H9 (cell line): ENCODE data around the gene CXorf49B. TPM values are rescaled to one million over a fixed set of nuclear protein-coding genes. Genes with fewer than 3 reads are reported as not detected.

ENCODE experiments used
- DNase-seq: peaks from one replicate; pipeline ENCODE4 v3.0.0-alpha.2; 2017
- H2AFZ ChIP-seq: one replicate; pipeline ENCODE4 v1.6.1; 2013; ENCODE audit warnings: mild to moderate bottlenecking, low read length, control low read depth, moderate library complexity
- H2AK5ac ChIP-seq: 2 replicates; pipeline ENCODE4 v1.6.1; 2013; ENCODE audit warnings: low read length, control low read depth, mixed read lengths; ENCODE audit not compliant: insufficient read length
- H2BK120ac ChIP-seq: one replicate; pipeline ENCODE4 v1.6.1; 2013; ENCODE audit warnings: low read depth, mild to moderate bottlenecking, low read length, control low read depth, inconsistent platforms; ENCODE audit not compliant: poor library complexity, severe bottlenecking
- H2BK12ac ChIP-seq: 2 replicates; pipeline ENCODE4 v1.6.1; 2013; ENCODE audit warnings: low read length, control low read depth, mixed read lengths, low read depth; ENCODE audit not compliant: insufficient read length
- H2BK15ac ChIP-seq: 2 replicates; pipeline ENCODE4 v1.6.1; 2013; ENCODE audit warnings: low read depth, low read length, control low read depth
- H2BK20ac ChIP-seq: one replicate; pipeline ENCODE4 v1.6.1; 2013; ENCODE audit warnings: low read depth, mild to moderate bottlenecking, low read length, control low read depth, inconsistent platforms; ENCODE audit not compliant: poor library complexity, severe bottlenecking
- H2BK5ac ChIP-seq: 2 replicates; pipeline ENCODE4 v1.6.1; 2013; ENCODE audit warnings: low read length, control low read depth, mixed read lengths; ENCODE audit not compliant: insufficient read length
- H3K14ac ChIP-seq: 2 replicates; pipeline ENCODE4 v1.6.1; 2013; ENCODE audit warnings: low read length, control low read depth; ENCODE audit not compliant: insufficient read depth
- H3K18ac ChIP-seq: 2 replicates; pipeline ENCODE4 v1.6.1; 2013; ENCODE audit warnings: low read depth, mild to moderate bottlenecking, mixed read lengths, low read length, control low read depth; ENCODE audit not compliant: insufficient read length
- H3K23ac ChIP-seq: 2 replicates; pipeline ENCODE4 v1.6.1; 2013; ENCODE audit warnings: low read length, control low read depth, mixed read lengths, low read depth; ENCODE audit not compliant: insufficient read length
- H3K23me2 ChIP-seq: 2 replicates; pipeline ENCODE4 v1.6.1; 2013; ENCODE audit warnings: low read depth, mild to moderate bottlenecking, mixed read lengths, low read length, control low read depth; ENCODE audit not compliant: insufficient read length, poor library complexity, severe bottlenecking
- H3K27ac ChIP-seq: 2 replicates; pipeline ENCODE4 v1.5.1; 2013; ENCODE audit warnings: low read length, control low read depth, mixed read lengths, low read depth; ENCODE audit not compliant: insufficient read length
- H3K27me3 ChIP-seq: 2 replicates; pipeline ENCODE4 v1.6.1; 2013; ENCODE audit warnings: low read length, control low read depth, inconsistent platforms; ENCODE audit not compliant: insufficient read depth
- H3K4ac ChIP-seq: 2 replicates; pipeline ENCODE4 v1.6.1; 2013; ENCODE audit warnings: low read depth, mild to moderate bottlenecking, control low read depth, inconsistent platforms, low read length, moderate library complexity
- H3K4me1 ChIP-seq: 2 replicates; pipeline ENCODE4 v1.6.1; 2013; ENCODE audit warnings: low read length, control low read depth, inconsistent platforms; ENCODE audit not compliant: insufficient read depth
- H3K4me2 ChIP-seq: 2 replicates; pipeline ENCODE4 v1.6.1; 2013; ENCODE audit warnings: low read length, control low read depth, mixed read lengths; ENCODE audit not compliant: insufficient read length, insufficient read depth
- H3K56ac ChIP-seq: 2 replicates; pipeline ENCODE4 v1.6.1; 2013; ENCODE audit warnings: low read depth, mild to moderate bottlenecking, mixed read lengths, low read length, control low read depth; ENCODE audit not compliant: insufficient read length
- H3K79me1 ChIP-seq: 2 replicates; pipeline ENCODE4 v1.6.1; 2013; ENCODE audit warnings: low read depth, mild to moderate bottlenecking, moderate library complexity, low read length, control low read depth, inconsistent platforms; ENCODE audit not compliant: insufficient read depth, poor library complexity, severe bottlenecking
- H3K79me2 ChIP-seq: 2 replicates; pipeline ENCODE4 v1.6.1; 2013; ENCODE audit warnings: low read length, control low read depth, inconsistent platforms; ENCODE audit not compliant: insufficient read depth
- H3K9ac ChIP-seq: 2 replicates; pipeline ENCODE4 v1.6.1; 2013; ENCODE audit warnings: low read length, control low read depth, mixed read lengths; ENCODE audit not compliant: insufficient read length; ENCODE audit errors: extremely low read depth
- H3K9me3 ChIP-seq: one replicate; pipeline ENCODE4 v1.6.1; 2013; ENCODE audit warnings: low read depth, low read length, inconsistent platforms; ENCODE audit not compliant: control insufficient read depth
- H3T11ph ChIP-seq: one replicate; pipeline ENCODE4 v1.6.1; 2013; ENCODE audit warnings: mild to moderate bottlenecking, low read length, control low read depth, inconsistent platforms
- H4K20me1 ChIP-seq: one replicate; pipeline ENCODE4 v1.6.1; 2013; ENCODE audit not compliant: control insufficient read depth, insufficient read length, insufficient read depth
- H4K5ac ChIP-seq: 2 replicates; pipeline ENCODE4 v1.6.1; 2013; ENCODE audit warnings: low read depth, mild to moderate bottlenecking, mixed read lengths, low read length, control low read depth; ENCODE audit not compliant: insufficient read length
- H4K8ac ChIP-seq: replicated peaks from 2 replicates; pipeline ENCODE4 v1.6.1; 2013; ENCODE audit warnings: low read length, control low read depth, mixed read lengths, low read depth; ENCODE audit not compliant: insufficient read length
- H4K91ac ChIP-seq: 2 replicates; pipeline ENCODE4 v1.6.1; 2013; ENCODE audit warnings: low read depth, mild to moderate bottlenecking, moderate library complexity, mixed read lengths, low read length, control low read depth; ENCODE audit not compliant: insufficient read length
- H3K27ac Mint-ChIP-seq, 3 experiments: 2 replicates in 2 of 3; 3 replicates in 1 of 3; pipeline ENCODE4 v1.8.0; 2020 to 2021; ENCODE audit warnings: mixed read lengths in 3 of 3, mild to moderate bottlenecking in 1 of 3, moderate library complexity in 1 of 3
- H3K27me3 Mint-ChIP-seq: 2 replicates; pipeline ENCODE4 v1.8.0; 2021; ENCODE audit warnings: low read depth, mild to moderate bottlenecking, moderate library complexity, mixed read lengths
- H3K36me3 Mint-ChIP-seq, 3 experiments: 2 replicates in 2 of 3; 3 replicates in 1 of 3; pipeline ENCODE4 v1.8.0; 2020 to 2021; ENCODE audit warnings: low read depth in 3 of 3, mixed read lengths in 3 of 3; ENCODE audit not compliant: insufficient read depth in 1 of 3
- H3K4me1 Mint-ChIP-seq, 2 experiments: 2 replicates each; pipeline ENCODE4 v1.8.0; 2020; ENCODE audit warnings: mixed read lengths in 2 of 2
- H3K4me3 Mint-ChIP-seq, 2 experiments: 2 replicates in 1 of 2; 3 replicates in 1 of 2; pipeline ENCODE4 v1.8.0; 2020 to 2021; ENCODE audit warnings: mild to moderate bottlenecking in 2 of 2, mixed read lengths in 2 of 2, moderate library complexity in 1 of 2
- H3K9me3 Mint-ChIP-seq, 2 experiments: 2 replicates in 1 of 2; 3 replicates in 1 of 2; pipeline ENCODE4 v1.8.0; 2020; ENCODE audit warnings: mild to moderate bottlenecking in 2 of 2, mixed read lengths in 2 of 2, moderate library complexity in 1 of 2
- WGBS: extraction: QIAGEN DNeasy Blood & Tissue Kit; methylation state at CpG from one replicate; pipeline ENCODE4 v1.1.7; 2013; ENCODE audit warnings: missing lambda C conversion rate, low lambda C conversion rate, mixed read lengths; ENCODE audit not compliant: insufficient read length; ENCODE audit errors: extremely low coverage; 5-methylcytosine and 5-hydroxymethylcytosine counted together
- total RNA-seq: library from RNA; stranded (reverse); gene quantifications from 2 replicates; pipeline ENCODE4 v1.2.1, GENCODE V29; 2021
- TF ChIP-seq, protein P1 (sequence below): fragments of 200-600 bp; sonication (generic); conservative IDR thresholded peaks from 3 replicates; pipeline ENCODE4 v1.8.0; 2021; ENCODE audit warnings: antibody characterized with exemption, mild to moderate bottlenecking

CXorf49B gene
- total RNA-seq, 1 experiment from 2014 or later, result not detected

DNA sequence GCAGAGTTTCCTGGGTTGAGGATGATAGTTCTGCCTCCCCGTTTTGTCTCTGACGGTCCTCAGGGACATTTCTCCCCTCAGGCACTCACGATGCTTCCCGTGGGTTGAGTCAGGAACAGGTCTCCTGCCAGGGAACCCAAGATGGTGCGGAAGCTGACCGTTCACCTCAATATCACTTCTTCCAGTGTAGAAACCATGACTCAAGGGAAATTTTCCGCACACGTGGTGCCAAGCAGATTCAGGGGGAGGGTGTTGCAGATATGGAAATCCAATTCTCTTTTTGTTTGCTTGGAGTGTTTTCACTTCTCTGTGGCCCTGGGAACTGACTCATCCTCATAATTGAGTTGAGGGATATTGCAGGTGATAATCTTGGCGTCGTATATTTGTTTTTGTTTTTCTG is 46.7 kb downstream of the CXorf49B start:
- no peak overlapping the region for H4K91ac ChIP-seq
- no peak overlapping the region for H3K4me2 ChIP-seq
- peaks cover 0 to 2% (median 0%) of the 10 kb centered on the region in 3 experiments; a peak in 3 of 7 replicates for H3K36me3 Mint-ChIP-seq
- peaks cover 56 to 64% of the 10 kb centered on the region in 2 experiments for H3K9me3 Mint-ChIP-seq
- H3K4ac ChIP-seq, result no peak overlapping the region
- no peak for DNase-seq
- no peak overlapping the region for H2BK12ac ChIP-seq
- no peak overlapping the region for H3K4me3 Mint-ChIP-seq
- H3T11ph ChIP-seq, result no peak overlapping the region
- no peak overlapping the region for H3K18ac ChIP-seq
- no peak overlapping the region for H3K9ac ChIP-seq
- H3K9me3 ChIP-seq, result peaks cover 6% of the 10 kb centered on the region
- H2BK5ac ChIP-seq, result no peak overlapping the region
- no peak overlapping the region for H3K27ac Mint-ChIP-seq
- H3K23ac ChIP-seq, result no peak overlapping the region
- no peak overlapping the region for H3K56ac ChIP-seq
- no peaks in the 10 kb centered on the region for H3K23me2 ChIP-seq
- H3K79me1 ChIP-seq, result no peaks in the 10 kb centered on the region
- TF ChIP-seq, protein P1, sequence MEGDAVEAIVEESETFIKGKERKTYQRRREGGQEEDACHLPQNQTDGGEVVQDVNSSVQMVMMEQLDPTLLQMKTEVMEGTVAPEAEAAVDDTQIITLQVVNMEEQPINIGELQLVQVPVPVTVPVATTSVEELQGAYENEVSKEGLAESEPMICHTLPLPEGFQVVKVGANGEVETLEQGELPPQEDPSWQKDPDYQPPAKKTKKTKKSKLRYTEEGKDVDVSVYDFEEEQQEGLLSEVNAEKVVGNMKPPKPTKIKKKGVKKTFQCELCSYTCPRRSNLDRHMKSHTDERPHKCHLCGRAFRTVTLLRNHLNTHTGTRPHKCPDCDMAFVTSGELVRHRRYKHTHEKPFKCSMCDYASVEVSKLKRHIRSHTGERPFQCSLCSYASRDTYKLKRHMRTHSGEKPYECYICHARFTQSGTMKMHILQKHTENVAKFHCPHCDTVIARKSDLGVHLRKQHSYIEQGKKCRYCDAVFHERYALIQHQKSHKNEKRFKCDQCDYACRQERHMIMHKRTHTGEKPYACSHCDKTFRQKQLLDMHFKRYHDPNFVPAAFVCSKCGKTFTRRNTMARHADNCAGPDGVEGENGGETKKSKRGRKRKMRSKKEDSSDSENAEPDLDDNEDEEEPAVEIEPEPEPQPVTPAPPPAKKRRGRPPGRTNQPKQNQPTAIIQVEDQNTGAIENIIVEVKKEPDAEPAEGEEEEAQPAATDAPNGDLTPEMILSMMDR, result no peak
- no CpG with 5 or more reads among the region's 10 CpGs for WGBS
- no peak overlapping the region for H2BK20ac ChIP-seq
- no peak overlapping the region for H3K27ac ChIP-seq
- no peak overlapping the region for H3K14ac ChIP-seq
- H2BK120ac ChIP-seq, result no peak overlapping the region
- no peak overlapping the region for H2AFZ ChIP-seq
- no peak overlapping the region for H2BK15ac ChIP-seq
- no peaks in the 10 kb centered on the region for H3K27me3 ChIP-seq
- H4K20me1 ChIP-seq, result no peaks in the 10 kb centered on the region
- no peaks in the 10 kb centered on the region for H3K79me2 ChIP-seq
- H3K4me1 ChIP-seq, result no peaks in the 10 kb centered on the region
- H4K5ac ChIP-seq, result no peak overlapping the region
- H3K27me3 Mint-ChIP-seq, result peaks cover 10% of the 10 kb centered on the region
- no peak overlapping the region for H2AK5ac ChIP-seq
- no peaks in the 10 kb centered on the region for H3K4me1 Mint-ChIP-seq
- H4K8ac ChIP-seq, result no peak overlapping the region
